ENCODE results near the gene PLG.
"Not testable (repeated sequence)": the region's sequence is repeated elsewhere in the genome, so short reads cannot be mapped to it uniquely, and the experiment has no call there.

DNA sequence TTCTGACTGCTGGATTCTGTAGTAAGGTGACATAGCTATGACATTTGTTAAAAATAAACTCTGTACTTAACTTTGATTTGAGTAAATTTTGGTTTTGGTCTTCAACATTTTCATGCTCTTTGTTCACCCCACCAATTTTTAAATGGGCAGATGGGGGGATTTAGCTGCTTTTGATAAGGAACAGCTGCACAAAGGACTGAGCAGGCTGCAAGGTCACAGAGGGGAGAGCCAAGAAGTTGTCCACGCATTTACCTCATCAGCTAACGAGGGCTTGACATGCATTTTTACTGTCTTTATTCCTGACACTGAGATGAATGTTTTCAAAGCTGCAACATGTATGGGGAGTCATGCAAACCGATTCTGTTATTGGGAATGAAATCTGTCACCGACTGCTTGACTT is 51.2 kb downstream of the PLG start:
- TF ChIP-seq, protein P1, sequence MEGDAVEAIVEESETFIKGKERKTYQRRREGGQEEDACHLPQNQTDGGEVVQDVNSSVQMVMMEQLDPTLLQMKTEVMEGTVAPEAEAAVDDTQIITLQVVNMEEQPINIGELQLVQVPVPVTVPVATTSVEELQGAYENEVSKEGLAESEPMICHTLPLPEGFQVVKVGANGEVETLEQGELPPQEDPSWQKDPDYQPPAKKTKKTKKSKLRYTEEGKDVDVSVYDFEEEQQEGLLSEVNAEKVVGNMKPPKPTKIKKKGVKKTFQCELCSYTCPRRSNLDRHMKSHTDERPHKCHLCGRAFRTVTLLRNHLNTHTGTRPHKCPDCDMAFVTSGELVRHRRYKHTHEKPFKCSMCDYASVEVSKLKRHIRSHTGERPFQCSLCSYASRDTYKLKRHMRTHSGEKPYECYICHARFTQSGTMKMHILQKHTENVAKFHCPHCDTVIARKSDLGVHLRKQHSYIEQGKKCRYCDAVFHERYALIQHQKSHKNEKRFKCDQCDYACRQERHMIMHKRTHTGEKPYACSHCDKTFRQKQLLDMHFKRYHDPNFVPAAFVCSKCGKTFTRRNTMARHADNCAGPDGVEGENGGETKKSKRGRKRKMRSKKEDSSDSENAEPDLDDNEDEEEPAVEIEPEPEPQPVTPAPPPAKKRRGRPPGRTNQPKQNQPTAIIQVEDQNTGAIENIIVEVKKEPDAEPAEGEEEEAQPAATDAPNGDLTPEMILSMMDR (conservative IDR thresholded peaks at IDR 0.05), result not testable (repeated sequence)
- TF ChIP-seq EZH2 (IDR thresholded peaks at IDR 0.05; ENCODE audit: low read depth), result not testable (repeated sequence)

Data from PC-9 (cell line).